ENCODE data around the gene SC5D.

- TF ChIP-seq, protein P1, sequence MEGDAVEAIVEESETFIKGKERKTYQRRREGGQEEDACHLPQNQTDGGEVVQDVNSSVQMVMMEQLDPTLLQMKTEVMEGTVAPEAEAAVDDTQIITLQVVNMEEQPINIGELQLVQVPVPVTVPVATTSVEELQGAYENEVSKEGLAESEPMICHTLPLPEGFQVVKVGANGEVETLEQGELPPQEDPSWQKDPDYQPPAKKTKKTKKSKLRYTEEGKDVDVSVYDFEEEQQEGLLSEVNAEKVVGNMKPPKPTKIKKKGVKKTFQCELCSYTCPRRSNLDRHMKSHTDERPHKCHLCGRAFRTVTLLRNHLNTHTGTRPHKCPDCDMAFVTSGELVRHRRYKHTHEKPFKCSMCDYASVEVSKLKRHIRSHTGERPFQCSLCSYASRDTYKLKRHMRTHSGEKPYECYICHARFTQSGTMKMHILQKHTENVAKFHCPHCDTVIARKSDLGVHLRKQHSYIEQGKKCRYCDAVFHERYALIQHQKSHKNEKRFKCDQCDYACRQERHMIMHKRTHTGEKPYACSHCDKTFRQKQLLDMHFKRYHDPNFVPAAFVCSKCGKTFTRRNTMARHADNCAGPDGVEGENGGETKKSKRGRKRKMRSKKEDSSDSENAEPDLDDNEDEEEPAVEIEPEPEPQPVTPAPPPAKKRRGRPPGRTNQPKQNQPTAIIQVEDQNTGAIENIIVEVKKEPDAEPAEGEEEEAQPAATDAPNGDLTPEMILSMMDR (conservative IDR thresholded peaks at IDR 0.05; ENCODE audit: low read depth, low read length) = no peak
- no peak for TF ChIP-seq EZH2 (IDR thresholded peaks at IDR 0.05; ENCODE audit: borderline replicate concordance, low read depth, low read length, poor library complexity, severe bottlenecking)
These were observed 34.6 kb upstream of the SC5D start for GRCh38 chr11:121257976-121258375.

Data from A673 (cell line).